HepG2 (cell line): Measurements from ENCODE around the gene ENTHD1. TPM values are rescaled to one million over a fixed set of nuclear protein-coding genes. Genes with fewer than 3 reads are reported as not detected.
A peak's percentile ranks its signal among the peaks of the same experiment; 100 is the strongest.

ENCODE experiments used
- ATAC-seq: fragments of 200-7000 bp; cut with Tn5 transposase; 3 replicates; pipeline ENCODE4 v1.9.1; 2020; ENCODE audit warnings: mild to moderate bottlenecking, moderate library complexity
- BruUV-seq: library from RNA; stranded (reverse); fragments of 400-500 nt; replicated peaks from 2 replicates; lab custom pipeline; 2021; lab: Mats Ljungman, UMichigan
- CTCF ChIA-PET: fragments of 300-600 bp; formaldehyde crosslinking; extraction: SDS; loops from one replicate; lab custom pipeline; 2021; ENCODE audit warnings: low total read pairs, inconsistent platforms, low intra/inter-chr PET ratio; lab: Yijun Ruan, JAX
- POLR2A ChIA-PET: fragments of 350-600 bp; sonication (Branson Sonifier 250); formaldehyde crosslinking; loops from one replicate; lab custom pipeline; 2020; ENCODE audit warnings: antibody characterized with exemption, inconsistent platforms; lab: Yijun Ruan, JAX
- DNase-seq: peaks from one replicate; pipeline ENCODE4 v3.0.0-alpha.2; 2015; ENCODE audit warnings: low spot score
- FAIRE-seq: peaks from 3 replicates; lab custom pipeline; 2011; peaks lifted over from hg19 to GRCh38; lab: Jason Lieb, UNC
- H2AFZ ChIP-seq: one replicate; pipeline ENCODE4 v1.6.1; 2011; ENCODE audit warnings: low read length, inconsistent platforms
- H3K27ac ChIP-seq: fragments of 300-600 bp; 3 replicates; pipeline ENCODE4 v1.8.0; 2011; ENCODE audit warnings: mixed run types, mild to moderate bottlenecking, mixed read lengths, low read length, inconsistent platforms; ENCODE audit not compliant: insufficient read depth; ENCODE audit errors: extremely low read length
- H3K27me3 ChIP-seq, 2 experiments: fragments of 200-600 bp in 1 of 2; 2 replicates in 1 of 2; 3 replicates in 1 of 2; pipeline versions ENCODE4 v1.6.0 to v1.8.0; 2011; ENCODE audit warnings: low read length in 2 of 2, mild to moderate bottlenecking in 2 of 2, moderate library complexity in 2 of 2, inconsistent platforms in 1 of 2; ENCODE audit not compliant: insufficient read depth in 2 of 2, control insufficient read depth in 1 of 2
- H3K36me3 ChIP-seq, 2 experiments: fragments of 200-600 bp in 1 of 2; replicated peaks in 1 of 2; 2 replicates in 1 of 2; 3 replicates in 1 of 2; pipeline versions ENCODE4 v1.5.1 to v1.8.0; 2011; ENCODE audit warnings: low read length in 2 of 2, inconsistent platforms in 1 of 2; ENCODE audit not compliant: insufficient read depth in 2 of 2, control insufficient read depth in 1 of 2
- H3K4me1 ChIP-seq: 2 replicates; pipeline ENCODE4 v1.5.1; 2012; ENCODE audit warnings: low read length, inconsistent platforms; ENCODE audit not compliant: insufficient read depth
- H3K4me2 ChIP-seq: 2 replicates; pipeline ENCODE4 v1.6.0; 2011; ENCODE audit warnings: low read depth, low read length, inconsistent platforms
- H3K4me3 ChIP-seq, 3 experiments: fragments of 200-600 bp in 1 of 3; sonication (generic), shearing (Covaris generic) in 1 of 3; replicated peaks in 1 of 3; 2 replicates each; pipeline ENCODE4 v1.5.1; 2011 to 2016; ENCODE audit warnings: low read length in 3 of 3, inconsistent platforms in 2 of 3, low read depth in 2 of 3, mild to moderate bottlenecking in 2 of 3, control low read depth in 1 of 3, mixed read lengths in 1 of 3; ENCODE audit not compliant: insufficient read depth in 1 of 3
- H3K79me2 ChIP-seq: one replicate; pipeline ENCODE4 v1.6.1; 2011; ENCODE audit warnings: low read length, inconsistent platforms; ENCODE audit not compliant: insufficient read depth
- H3K9ac ChIP-seq: 2 replicates; pipeline ENCODE4 v1.6.0; 2011; ENCODE audit warnings: mild to moderate bottlenecking, low read depth, low read length, inconsistent platforms; ENCODE audit not compliant: insufficient read depth
- H3K9me3 ChIP-seq: 2 replicates; pipeline ENCODE4 v1.5.1; 2012; ENCODE audit warnings: mild to moderate bottlenecking, low read length
- H4K20me1 ChIP-seq: 2 replicates; pipeline ENCODE4 v1.6.0; 2011; ENCODE audit warnings: inconsistent platforms, mild to moderate bottlenecking, low read length, moderate library complexity; ENCODE audit not compliant: insufficient read depth
- CTCF ChIP-seq: sonication (generic); formaldehyde crosslinking; IDR thresholded peaks from 2 replicates; pipeline ENCODE4 v1.5.0; 2020; ENCODE audit warnings: mild to moderate bottlenecking, missing genetic modification reagents, moderate library complexity
- GTF2F1 ChIP-seq: fragments of 150-350 bp; IDR thresholded peaks from 2 replicates; pipeline ENCODE4 v1.6.1; 2014; ENCODE audit warnings: low read length
- NCOA1 ChIP-seq: sonication (generic); formaldehyde crosslinking; IDR thresholded peaks from 2 replicates; pipeline ENCODE4 v1.9.0; 2021; ENCODE audit warnings: missing genetic modification reagents
- REPIN1 ChIP-seq: sonication (generic); formaldehyde crosslinking; IDR thresholded peaks from 2 replicates; pipeline ENCODE4 v1.8.0; 2022; ENCODE audit warnings: missing genetic modification reagents, low read depth, mild to moderate bottlenecking, borderline replicate concordance
- SMC3 ChIP-seq: IDR thresholded peaks from 2 replicates; pipeline ENCODE4 v1.6.1; 2011; ENCODE audit warnings: low read length, improper control_type of control experiment
- SRSF9 ChIP-seq: fragments of 200-400 bp; formaldehyde crosslinking; IDR thresholded peaks from 2 replicates; pipeline ENCODE4 v1.6.1; 2018; ENCODE audit warnings: borderline replicate concordance, mild to moderate bottlenecking, low read depth, low read length; ENCODE audit not compliant: insufficient read depth, poor library complexity, severe bottlenecking
- STAG1 ChIP-seq: sonication (generic); formaldehyde crosslinking; IDR thresholded peaks from 2 replicates; pipeline ENCODE4 v1.4.0; 2020; ENCODE audit warnings: missing genetic modification reagents
- ZNF614 ChIP-seq: IDR thresholded peaks from 2 replicates; pipeline ENCODE4 v1.6.1; 2018; ENCODE audit warnings: missing biosample characterization, missing genetic modification reagents, inconsistent platforms, borderline replicate concordance
- ZNF775 ChIP-seq: sonication (generic); formaldehyde crosslinking; IDR thresholded peaks from 2 replicates; pipeline ENCODE4 v1.4.0; 2020; ENCODE audit warnings: missing genetic modification reagents, mild to moderate bottlenecking, moderate library complexity, borderline replicate concordance
- WGBS: methylation state at CpG from one replicate; pipeline ENCODE4 v1.1.6; 2017; ENCODE audit warnings: low lambda C conversion rate; 5-methylcytosine and 5-hydroxymethylcytosine counted together
- in situ Hi-C: cut with HindIII; loops from 2 replicates; pipeline ENCODE4 v1.10.0; 2017; ENCODE audit warnings: low pct_unique_long_range_greater_than_20kb; ENCODE audit not compliant: extremely low pct_ligation_motif_present
- intact Hi-C: fragments of 100-400 bp; cut with micrococcal nuclease; formaldehyde crosslinking; loops from one replicate; pipeline ENCODE4 v1.10.0; 2022; ENCODE audit not compliant: unreplicated experiment
- polyA plus RNA-seq, 8 experiments: library from polyadenylated mRNA; depleted of rRNA in 3 of 8; stranded (reverse) in 7 of 8; unstranded in 1 of 8; fragments of >200 nt; fragmentation: Illumina TruSeq in 4 of 8; extraction: Trizol in 4 of 8; gene quantifications; 2 replicates each; pipeline versions ENCODE4 v1.2.1 to v1.2.3, GENCODE V29; 2011 to 2016; ENCODE audit warnings: low read depth in 4 of 8, missing spikeins in 1 of 8, mixed read lengths in 1 of 8; ENCODE audit not compliant: insufficient read depth in 1 of 8
- total RNA-seq, 5 experiments: library from RNA; depleted of rRNA; stranded (reverse); fragments of >200 nt; fragmentation: Illumina TruSeq; extraction: Trizol; gene quantifications; 2 replicates each; pipeline ENCODE4 v1.2.3, GENCODE V29; 2016; ENCODE audit warnings: low read depth in 1 of 5

Gene ENTHD1
- total and polyA plus RNA-seq, 2 of the 13 experiments (the other 11 are each of a cell fraction or from before 2014, with no cell fraction given), result not detected

- ChIA-PET CTCF (interaction anchor here (2.6 kb wide), 1 partner anchor 273 kb away, joined by 13 read pairs; no protein-coding TSS in a partner anchor), POLR2A (no interaction called here)
- Histone ChIP-seq H3K36me3 (no peaks in the 10 kb centered on the region), H3K79me2 (no peaks in the 10 kb centered on the region), H3K27ac (no peak overlapping the region), H3K4me2 (no peak overlapping the region), H4K20me1 (no peaks in the 10 kb centered on the region), H3K4me1 (no peaks in the 10 kb centered on the region), H2AFZ (no peak overlapping the region), H3K27me3 (no peaks in the 10 kb centered on the region; a peak in 1 of 5 replicates), H3K9ac (no peak overlapping the region), H3K9me3 (no peaks in the 10 kb centered on the region), H3K4me3 (no peak overlapping the region)
- in situ Hi-C loops (loop anchor here (5.0 kb wide), 1 partner anchor 271 kb away; no protein-coding TSS in a partner anchor), intact Hi-C loops (no loop called here)
- BruUV-seq, result no TSS peak
- no peak for TF ChIP-seq SRSF9
- TF ChIP-seq ZNF775 (CRISPR knock-in tag), result no peak
- TF ChIP-seq SMC3, result peak; percentile 41; the same call in 1 of the 2 replicates
- no peak for TF ChIP-seq ZNF614 (CRISPR knock-in tag)
- no peak for TF ChIP-seq GTF2F1
- TF ChIP-seq REPIN1, result no peak
- TF ChIP-seq NCOA1 (CRISPR knock-in tag), result no peak
- TF ChIP-seq CTCF (CRISPR knock-in tag), result peak; percentile 56
- TF ChIP-seq STAG1 (CRISPR knock-in tag), result peak; percentile 39; the same call in 1 of the 2 replicates
- ATAC-seq, result peak; percentile 66
- peak; percentile 30 for DNase-seq
- 0% methylated on average over 3 of the region's 3 CpGs for WGBS
- no peak for FAIRE-seq
Observed at GRCh38 chr22:39808081-39808480, 85.5 kb downstream of the ENTHD1 start.
